OCI-LY1 (cell line): ENCODE results near the gene SORBS1.

ENCODE experiments used
- EZH2 ChIP-seq: fragments of 200-600 bp; sonication (generic), shearing (Covaris generic); IDR thresholded peaks from 2 replicates; pipeline ENCODE4 v1.8.0; 2017; ENCODE audit warnings: borderline replicate concordance, mixed run types, mild to moderate bottlenecking, antibody characterized with exemption, low read length, moderate library complexity, mixed read lengths
- TF ChIP-seq, protein P1 (sequence below): fragments of 200-600 bp; sonication (generic), shearing (Covaris generic); IDR thresholded peaks from 2 replicates; pipeline ENCODE4 v1.5.1; 2017; ENCODE audit warnings: mild to moderate bottlenecking, antibody characterized with exemption, low read length, moderate library complexity, mixed read lengths

DNA sequence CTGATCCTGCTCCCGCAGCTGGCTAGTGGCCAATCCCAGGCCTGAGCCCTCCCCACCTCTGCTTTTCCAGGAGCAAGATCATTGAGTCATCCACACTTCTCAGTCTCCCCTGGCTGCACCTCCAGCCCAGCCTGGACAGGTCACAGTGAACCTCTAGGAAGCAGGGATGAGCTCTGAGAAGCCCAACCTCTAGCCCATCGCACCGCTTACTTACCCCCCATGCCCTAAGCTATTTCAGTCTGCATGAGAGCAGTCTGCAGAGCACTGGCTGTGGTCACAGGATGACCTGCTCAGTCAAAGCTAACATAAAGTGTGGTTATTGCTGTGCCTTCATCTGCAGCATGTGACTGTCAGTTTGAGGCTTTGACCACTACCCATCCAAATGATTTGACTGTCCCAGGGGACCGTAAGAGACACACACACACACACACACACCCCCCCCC, 129.2 kb downstream of the SORBS1 start:
- TF ChIP-seq, protein P1, sequence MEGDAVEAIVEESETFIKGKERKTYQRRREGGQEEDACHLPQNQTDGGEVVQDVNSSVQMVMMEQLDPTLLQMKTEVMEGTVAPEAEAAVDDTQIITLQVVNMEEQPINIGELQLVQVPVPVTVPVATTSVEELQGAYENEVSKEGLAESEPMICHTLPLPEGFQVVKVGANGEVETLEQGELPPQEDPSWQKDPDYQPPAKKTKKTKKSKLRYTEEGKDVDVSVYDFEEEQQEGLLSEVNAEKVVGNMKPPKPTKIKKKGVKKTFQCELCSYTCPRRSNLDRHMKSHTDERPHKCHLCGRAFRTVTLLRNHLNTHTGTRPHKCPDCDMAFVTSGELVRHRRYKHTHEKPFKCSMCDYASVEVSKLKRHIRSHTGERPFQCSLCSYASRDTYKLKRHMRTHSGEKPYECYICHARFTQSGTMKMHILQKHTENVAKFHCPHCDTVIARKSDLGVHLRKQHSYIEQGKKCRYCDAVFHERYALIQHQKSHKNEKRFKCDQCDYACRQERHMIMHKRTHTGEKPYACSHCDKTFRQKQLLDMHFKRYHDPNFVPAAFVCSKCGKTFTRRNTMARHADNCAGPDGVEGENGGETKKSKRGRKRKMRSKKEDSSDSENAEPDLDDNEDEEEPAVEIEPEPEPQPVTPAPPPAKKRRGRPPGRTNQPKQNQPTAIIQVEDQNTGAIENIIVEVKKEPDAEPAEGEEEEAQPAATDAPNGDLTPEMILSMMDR: no peak
- TF ChIP-seq EZH2: no peak
